B cell (primary cell): Measurements from ENCODE around the gene SMAGP. TPM values are rescaled to one million over a fixed set of nuclear protein-coding genes. Genes with fewer than 3 reads are reported as not detected.
"Not testable (repeated sequence)": the region's sequence is repeated elsewhere in the genome, so short reads cannot be mapped to it uniquely, and the experiment has no call there.

Source experiments
- ATAC-seq: fragments of 200-7000 bp; cut with Tn5 transposase; one replicate; pipeline ENCODE4 v1.10.0; 2021; ENCODE audit warnings: low read depth, mild to moderate bottlenecking, moderate number of reproducible peaks, moderate library complexity
- CTCF ChIA-PET: fragments of 350-600 bp; sonication (Branson Sonifier 250); formaldehyde crosslinking; loops from one replicate; lab custom pipeline; 2021; ENCODE audit warnings: antibody characterized with exemption, inconsistent platforms; lab: Charles Lee
- POLR2A ChIA-PET: fragments of 350-600 bp; sonication (Branson Sonifier 250); formaldehyde crosslinking; loops from one replicate; lab custom pipeline; 2021; ENCODE audit warnings: antibody characterized with exemption; lab: Charles Lee
- DNase-seq: peaks from one replicate; pipeline ENCODE4 v3.0.0; 2013
- H2AFZ ChIP-seq: 2 replicates; pipeline ENCODE4 v1.6.1; 2012; ENCODE audit warnings: mild to moderate bottlenecking, low read depth, low read length; ENCODE audit not compliant: insufficient read depth, poor library complexity, severe bottlenecking
- H3K27ac ChIP-seq, 2 donors: 1 replicate in 1 of 2; 2 replicates in 1 of 2; pipeline ENCODE4 v1.5.1; 2012 to 2013; ENCODE audit warnings: low read length in 2 of 2, mild to moderate bottlenecking in 2 of 2, moderate library complexity in 1 of 2
- H3K27me3 ChIP-seq, 4 experiments: fragments of 200-600 bp in 1 of 4; sonication (generic) in 1 of 4; replicated peaks in 1 of 4; 1 replicate in 2 of 4; 2 replicates in 2 of 4; pipeline versions ENCODE4 v1.6.1 to v1.7.0; 2013 to 2016; ENCODE audit warnings: low read length in 3 of 4, mild to moderate bottlenecking in 2 of 4, mixed read lengths in 1 of 4, moderate library complexity in 1 of 4; ENCODE audit not compliant: insufficient read depth in 4 of 4, control insufficient read depth in 3 of 4; ENCODE audit errors: control extremely low read depth in 1 of 4
- H3K36me3 ChIP-seq, 2 experiments: replicated peaks in 1 of 2; 1 replicate in 1 of 2; 2 replicates in 1 of 2; pipeline versions ENCODE4 v1.6.1 to v1.7.1; 2013; ENCODE audit warnings: low read length in 1 of 2; ENCODE audit not compliant: insufficient read depth in 2 of 2, control insufficient read depth in 1 of 2; ENCODE audit errors: control extremely low read depth in 1 of 2, extremely low read depth in 1 of 2
- H3K4me1 ChIP-seq, 2 donors: fragments of 200-600 bp in 1 of 2; sonication (generic) in 1 of 2; 1 replicate in 1 of 2; 2 replicates in 1 of 2; pipeline versions ENCODE4 v1.5.1 to v1.6.1; 2013 to 2017; ENCODE audit warnings: low read length in 2 of 2; ENCODE audit not compliant: control insufficient read depth in 2 of 2, insufficient read depth in 2 of 2
- H3K4me2 ChIP-seq: replicated peaks from 2 replicates; pipeline ENCODE3; 2012; ENCODE audit warnings: mild to moderate bottlenecking, low read depth, low read length; ENCODE audit not compliant: poor library complexity, severe bottlenecking
- H3K4me3 ChIP-seq, 5 experiments: fragments of 200-600 bp in 1 of 5; sonication (generic) in 1 of 5; 1 replicate in 3 of 5; 2 replicates in 2 of 5; pipeline versions ENCODE4 v1.5.1 to v1.7.0; 2011 to 2016; ENCODE audit warnings: low read length in 4 of 5, mild to moderate bottlenecking in 4 of 5, low read depth in 2 of 5, control low read depth in 1 of 5, moderate library complexity in 1 of 5; ENCODE audit not compliant: insufficient read depth in 1 of 5; ENCODE audit errors: control extremely low read depth in 1 of 5, extremely low read depth in 1 of 5
- H3K79me2 ChIP-seq: fragments of 200-600 bp; sonication (generic); one replicate; pipeline ENCODE4 v1.6.0; 2016; ENCODE audit warnings: low read length; ENCODE audit not compliant: control insufficient read depth, insufficient read depth
- H3K9ac ChIP-seq: fragments of 200-600 bp; sonication (generic); 2 replicates; pipeline ENCODE4 v1.6.1; 2017; ENCODE audit warnings: mild to moderate bottlenecking, low read length, moderate library complexity
- H3K9me3 ChIP-seq, 3 donors: one replicate each; pipeline versions ENCODE4 v1.6.1 to v1.7.1; 2013; ENCODE audit warnings: low read length in 2 of 3; ENCODE audit not compliant: control insufficient read depth in 2 of 3, insufficient read depth in 1 of 3; ENCODE audit errors: control extremely low read depth in 1 of 3
- H4K20me1 ChIP-seq: 2 replicates; pipeline ENCODE4 v1.6.0; 2012; ENCODE audit warnings: mild to moderate bottlenecking, low read length; ENCODE audit not compliant: insufficient read depth, control insufficient read depth, poor library complexity, severe bottlenecking
- H3K27ac Mint-ChIP-seq: one replicate; pipeline ENCODE4 v1.8.0; 2021; ENCODE audit warnings: mixed read lengths
- H3K27me3 Mint-ChIP-seq: one replicate; pipeline ENCODE4 v1.8.0; 2021; ENCODE audit warnings: mixed read lengths
- H3K4me1 Mint-ChIP-seq: one replicate; pipeline ENCODE4 v1.8.0; 2021; ENCODE audit warnings: mixed read lengths
- H3K4me3 Mint-ChIP-seq: one replicate; pipeline ENCODE4 v1.8.0; 2021; ENCODE audit warnings: mixed read lengths
- H3K9me3 Mint-ChIP-seq: one replicate; pipeline ENCODE4 v1.8.0; 2022; ENCODE audit warnings: mixed read lengths; ENCODE audit not compliant: insufficient read depth
- EZH2 ChIP-seq: IDR thresholded peaks from 2 replicates; pipeline ENCODE4 v1.6.1; 2012; ENCODE audit warnings: borderline replicate concordance, low read depth, mild to moderate bottlenecking, moderate library complexity, low read length; ENCODE audit not compliant: insufficient read depth, poor library complexity, severe bottlenecking
- WGBS: methylation state at CpG from one replicate; pipeline ENCODE4 v1.1.5; 2013; ENCODE audit warnings: missing lambda C conversion rate; ENCODE audit not compliant: insufficient coverage; 5-methylcytosine and 5-hydroxymethylcytosine counted together
- intact Hi-C: fragments of 100-400 bp; cut with micrococcal nuclease; formaldehyde crosslinking; loops from one replicate; pipeline ENCODE4 v1.10.0; 2022
- polyA plus RNA-seq: library from polyadenylated mRNA; depleted of rRNA; stranded (reverse); fragments of >200 nt; gene quantifications from 2 replicates; pipeline ENCODE4 v1.2.3, GENCODE V29; 2012
- total RNA-seq, 2 donors: library from RNA; stranded (reverse); fragments of 120-200 nt in 1 of 2; gene quantifications; 1 replicate in 1 of 2; 2 replicates in 1 of 2; pipeline versions ENCODE4 v1.2.3 to v1.2.4, GENCODE V29; 2013 to 2022
- TF ChIP-seq, protein P1 (sequence below): fragments of 200-600 bp; IDR thresholded peaks from one replicate; pipeline ENCODE4 v1.8.0; 2022; ENCODE audit warnings: antibody characterized with exemption, mild to moderate bottlenecking

Gene SMAGP
- total and polyA plus RNA-seq, 2 donors (not counting 1 experiment from before 2014, with no cell fraction given): 10.4 to 21.6 TPM

DNA sequence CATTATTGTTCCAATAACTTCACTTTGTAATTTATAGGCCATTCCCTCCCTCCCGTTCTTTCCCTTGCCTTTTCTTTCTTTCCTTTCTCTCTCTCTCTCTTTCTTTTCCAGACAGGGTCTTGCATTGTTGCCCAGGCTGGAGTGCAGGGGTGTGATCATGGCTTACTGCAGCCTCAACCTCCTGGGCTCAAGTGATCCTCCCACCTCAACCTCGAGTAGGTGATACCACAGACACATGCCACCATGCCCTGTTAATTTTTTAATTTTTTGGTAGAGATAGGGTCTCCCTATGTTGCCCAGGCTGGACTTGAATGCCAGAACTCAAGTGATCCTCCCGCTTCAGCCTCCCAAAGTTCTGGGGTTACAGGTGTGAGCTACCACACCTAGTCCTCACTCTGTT is 45.6 kb downstream of the SMAGP start:
- no peak overlapping the region for H3K27ac ChIP-seq
- 100% methylated on average over 1 of the region's 3 CpGs for WGBS
- H3K27ac Mint-ChIP-seq: no peak overlapping the region
- H3K4me2 ChIP-seq: no peak overlapping the region
- H3K4me1 Mint-ChIP-seq: peaks cover 1% of the 10 kb centered on the region
- POLR2A ChIA-PET: no interaction called here
- H3K9ac ChIP-seq: no peak overlapping the region
- H3K4me1 ChIP-seq: no peaks in the 10 kb centered on the region
- TF ChIP-seq, protein P1, sequence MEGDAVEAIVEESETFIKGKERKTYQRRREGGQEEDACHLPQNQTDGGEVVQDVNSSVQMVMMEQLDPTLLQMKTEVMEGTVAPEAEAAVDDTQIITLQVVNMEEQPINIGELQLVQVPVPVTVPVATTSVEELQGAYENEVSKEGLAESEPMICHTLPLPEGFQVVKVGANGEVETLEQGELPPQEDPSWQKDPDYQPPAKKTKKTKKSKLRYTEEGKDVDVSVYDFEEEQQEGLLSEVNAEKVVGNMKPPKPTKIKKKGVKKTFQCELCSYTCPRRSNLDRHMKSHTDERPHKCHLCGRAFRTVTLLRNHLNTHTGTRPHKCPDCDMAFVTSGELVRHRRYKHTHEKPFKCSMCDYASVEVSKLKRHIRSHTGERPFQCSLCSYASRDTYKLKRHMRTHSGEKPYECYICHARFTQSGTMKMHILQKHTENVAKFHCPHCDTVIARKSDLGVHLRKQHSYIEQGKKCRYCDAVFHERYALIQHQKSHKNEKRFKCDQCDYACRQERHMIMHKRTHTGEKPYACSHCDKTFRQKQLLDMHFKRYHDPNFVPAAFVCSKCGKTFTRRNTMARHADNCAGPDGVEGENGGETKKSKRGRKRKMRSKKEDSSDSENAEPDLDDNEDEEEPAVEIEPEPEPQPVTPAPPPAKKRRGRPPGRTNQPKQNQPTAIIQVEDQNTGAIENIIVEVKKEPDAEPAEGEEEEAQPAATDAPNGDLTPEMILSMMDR: no peak
- TF ChIP-seq EZH2: no peak
- CTCF ChIA-PET: no interaction called here
- H3K4me3 Mint-ChIP-seq: no peak overlapping the region
- no peak overlapping the region for H2AFZ ChIP-seq
- no peaks in the 10 kb centered on the region for H4K20me1 ChIP-seq
- H3K36me3 ChIP-seq: no peaks in the 10 kb centered on the region
- H3K27me3 ChIP-seq: no peaks in the 10 kb centered on the region
- ATAC-seq: no peak
- H3K4me3 ChIP-seq: no peak overlapping the region
- H3K27me3 Mint-ChIP-seq: no peaks in the 10 kb centered on the region
- no peaks in the 10 kb centered on the region for H3K9me3 Mint-ChIP-seq
- no peaks in the 10 kb centered on the region for H3K79me2 ChIP-seq
- no peak for DNase-seq
- intact Hi-C loops: no loop called here
- H3K9me3 ChIP-seq: no peaks in the 10 kb centered on the region

DNA sequence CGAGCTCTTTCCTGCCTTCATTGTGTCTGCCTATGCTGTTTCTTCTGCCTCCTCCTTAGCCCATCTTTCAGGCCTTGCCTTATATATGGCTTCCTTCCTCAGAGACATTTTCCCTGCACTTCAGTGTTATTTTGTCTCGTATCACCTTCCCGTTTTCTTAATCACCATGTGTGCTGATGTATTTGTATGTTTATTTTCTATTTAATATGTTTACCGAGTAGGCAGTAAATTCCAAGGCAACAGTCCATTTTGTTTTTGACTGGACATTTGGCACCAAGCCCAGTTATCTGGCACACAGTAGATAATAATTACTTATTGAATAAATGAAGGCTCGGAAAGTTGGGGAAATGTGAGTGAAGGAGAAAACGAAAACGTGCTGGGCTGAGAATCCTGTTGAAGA is 47.8 kb downstream of the SMAGP start:
- no peaks in the 10 kb centered on the region for H3K9me3 ChIP-seq
- TF ChIP-seq, protein P1: no peak
- TF ChIP-seq EZH2: no peak
- no peak overlapping the region for H3K9ac ChIP-seq
- Mint-ChIP-seq H3K27me3 (no peaks in the 10 kb centered on the region), H3K4me1 (peaks cover 14% of the 10 kb centered on the region), H3K4me3 (no peak overlapping the region), H3K27ac (no peak overlapping the region), H3K9me3 (no peaks in the 10 kb centered on the region)
- H3K27ac ChIP-seq: no peak overlapping the region
- intact Hi-C loops: no loop called here
- no peak overlapping the region for H3K4me2 ChIP-seq
- DNase-seq (no peak), ATAC-seq (no peak)
- H3K4me1 ChIP-seq: peaks cover 6 to 11% of the 10 kb centered on the region in 2 donors
- no peaks in the 10 kb centered on the region for H3K36me3 ChIP-seq
- POLR2A ChIA-PET: no interaction called here
- no peaks in the 10 kb centered on the region for H4K20me1 ChIP-seq
- no peak overlapping the region for H3K4me3 ChIP-seq
- H3K27me3 ChIP-seq: no peaks in the 10 kb centered on the region
- no peak overlapping the region for H2AFZ ChIP-seq
- 100% methylated on average over 2 of the region's 7 CpGs for WGBS
- CTCF ChIA-PET: no interaction called here
- H3K79me2 ChIP-seq: peaks cover 3% of the 10 kb centered on the region

DNA sequence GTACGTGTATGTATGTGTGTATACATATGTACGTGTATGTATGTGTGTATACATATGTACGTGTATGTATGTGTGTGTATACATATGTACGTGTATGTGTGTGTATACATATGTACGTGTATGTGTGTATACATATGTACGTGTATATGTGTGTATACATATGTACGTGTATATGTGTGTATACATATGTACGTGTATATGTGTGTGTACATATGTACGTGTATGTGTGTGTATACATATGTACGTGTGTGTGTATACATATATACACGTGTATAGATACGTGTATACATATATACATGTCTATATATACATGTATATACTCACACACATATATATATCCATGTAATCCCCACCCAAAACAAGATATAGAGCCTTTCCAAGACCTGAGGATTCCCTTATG is 50.4 kb downstream of the SMAGP start:
- DNase-seq, H3K79me2 ChIP-seq, H3K27ac Mint-ChIP-seq, H3K27me3 ChIP-seq, H4K20me1 ChIP-seq, H3K9me3 ChIP-seq, ATAC-seq, H2AFZ ChIP-seq, H3K4me3 ChIP-seq, H3K27ac ChIP-seq, POLR2A ChIA-PET, H3K4me2 ChIP-seq, H3K9ac ChIP-seq, H3K9me3 Mint-ChIP-seq, CTCF ChIA-PET, H3K27me3 Mint-ChIP-seq, H3K4me3 Mint-ChIP-seq, H3K36me3 ChIP-seq: not testable (repeated sequence)
- peaks cover 19% of the 10 kb centered on the region for H3K4me1 Mint-ChIP-seq
- 96% methylated on average over 5 of the region's 12 CpGs for WGBS
- peaks cover 6 to 18% of the 10 kb centered on the region in 2 donors for H3K4me1 ChIP-seq
- intact Hi-C loops: loop anchor here (2.0 to 5.0 kb wide), 4 partner anchors 105 to 1787 kb away; partner anchors contain the start of genes BIN2 and EIF4B
